Activated CD4-positive, CD25-positive, alpha-beta regulatory T cell (primary cell): Measurements from ENCODE around the gene PDAP1.
"Not testable (repeated sequence)": the region's sequence is repeated elsewhere in the genome, so short reads cannot be mapped to it uniquely, and the experiment has no call there.

Experiments
- DNase-seq, 4 experiments: peaks; one replicate each; lab custom pipeline; 2025; lab: John Stamatoyannopoulos, UW

The PDAP1 gene

GRCh38 chr7:99350641-99351040, 57.8 kb downstream of the PDAP1 start:
- not testable (repeated sequence) for DNase-seq
